ENCODE measurements around the gene MRPL11. TPM values are rescaled to one million over a fixed set of nuclear protein-coding genes. Genes with fewer than 3 reads are reported as not detected.
"Not testable (repeated sequence)": the region's sequence is repeated elsewhere in the genome, so short reads cannot be mapped to it uniquely, and the experiment has no call there.

Gene MRPL11
- polyA plus RNA-seq, 3 donors, result 30.2 to 53.6 (median 42.9) TPM

DNA sequence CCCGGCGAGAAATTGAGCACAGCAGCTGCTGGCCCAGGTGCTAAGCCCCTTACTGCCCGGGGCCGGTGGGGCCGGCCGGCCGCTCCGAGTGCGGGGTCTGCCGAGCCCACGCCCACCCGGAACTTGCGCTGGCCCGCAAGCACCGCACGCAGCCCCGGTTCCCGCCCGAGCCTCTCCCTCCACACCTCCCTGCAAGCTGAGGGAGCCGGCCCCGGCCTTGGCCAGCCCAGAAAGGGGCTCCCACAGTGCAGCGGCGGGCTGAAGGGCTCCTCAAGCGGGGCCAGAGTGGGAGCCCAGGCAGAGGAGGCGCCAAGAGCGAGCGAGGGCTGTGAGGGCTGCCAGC is 2.3 kb upstream of the MRPL11 start:
- not testable (repeated sequence) for H3K27ac ChIP-seq (ENCODE audit: low read depth, low read length)
- WGBS, 3 donors, result 82 to 90% (median 88%) methylated on average over 15 to 27 of the region's 27 CpGs

DNA sequence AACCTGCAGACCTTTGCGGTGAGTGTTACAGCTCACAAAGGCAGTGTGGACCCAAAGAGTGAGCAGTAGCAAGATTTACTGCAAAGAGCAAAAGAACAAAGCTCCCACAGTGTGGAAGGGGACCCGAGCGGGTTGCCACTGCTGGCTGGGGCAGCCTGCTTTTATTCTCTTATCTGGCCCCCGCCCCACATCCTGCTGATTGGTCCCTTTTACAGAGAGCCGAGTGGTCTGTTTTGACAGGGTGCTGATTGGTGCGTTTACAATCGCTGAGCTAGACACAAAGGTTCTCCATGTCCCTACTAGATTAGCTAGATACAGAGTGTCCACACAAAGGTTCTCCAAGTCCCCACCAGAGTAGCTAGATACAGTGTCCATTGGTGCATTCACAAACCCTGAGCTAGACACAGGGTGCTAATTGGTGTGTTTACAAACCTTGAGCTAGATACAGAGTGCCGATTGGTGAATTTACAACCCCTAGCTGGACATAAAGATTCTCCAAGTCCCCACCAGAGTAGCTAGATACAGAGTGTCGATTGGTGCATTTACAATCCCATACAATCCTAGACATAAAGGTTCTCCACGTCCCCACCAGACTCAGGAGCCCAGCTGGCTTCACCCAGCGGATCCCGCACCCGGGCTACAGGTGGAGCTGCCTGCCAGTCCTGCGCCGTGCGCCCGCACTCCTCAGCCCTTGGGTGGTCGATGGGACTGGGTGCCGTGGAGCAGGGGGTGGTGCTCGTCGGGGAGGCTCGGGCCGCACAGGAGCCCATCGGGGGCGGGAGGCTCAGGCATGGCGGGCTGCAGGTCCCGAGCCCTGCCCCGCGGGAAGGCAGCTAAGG is 1.7 kb upstream of the MRPL11 start:
- H3K27ac ChIP-seq (ENCODE audit: low read depth, low read length), result not testable (repeated sequence)
- WGBS, 3 donors, result 84 to 89% (median 85%) methylated on average over 23 to 29 of the region's 29 CpGs

DNA sequence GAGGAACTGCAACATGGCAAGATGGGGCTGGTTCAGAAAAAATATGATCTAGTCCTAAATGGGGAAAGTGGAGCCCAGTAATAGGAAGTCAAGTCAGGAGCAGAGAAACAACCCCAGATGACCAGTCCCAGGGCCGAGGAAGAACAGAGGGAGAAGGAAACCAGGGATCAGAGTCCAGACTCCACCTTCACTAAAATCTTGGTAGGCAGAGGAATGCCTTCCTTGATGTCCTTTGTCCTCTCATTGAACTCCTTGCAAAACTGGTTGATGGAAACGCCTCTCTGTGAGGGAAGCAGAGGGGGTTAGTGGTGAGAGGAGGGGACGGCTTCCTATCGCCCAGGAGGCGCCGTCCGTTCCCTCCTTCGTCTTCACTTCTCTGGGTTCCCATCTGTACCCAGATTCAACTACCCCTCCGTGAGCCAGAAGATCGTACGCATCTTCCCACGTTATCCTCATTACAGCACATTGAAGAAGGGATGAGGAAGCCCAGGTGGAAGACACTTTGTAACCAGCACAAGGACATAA is 607 bp downstream of the MRPL11 start:
- 4 to 8% (median 4%) methylated on average over 12 of the region's 12 CpGs for WGBS, 3 donors
- no peak overlapping the region for H3K27ac ChIP-seq (ENCODE audit: low read depth, low read length)

DNA sequence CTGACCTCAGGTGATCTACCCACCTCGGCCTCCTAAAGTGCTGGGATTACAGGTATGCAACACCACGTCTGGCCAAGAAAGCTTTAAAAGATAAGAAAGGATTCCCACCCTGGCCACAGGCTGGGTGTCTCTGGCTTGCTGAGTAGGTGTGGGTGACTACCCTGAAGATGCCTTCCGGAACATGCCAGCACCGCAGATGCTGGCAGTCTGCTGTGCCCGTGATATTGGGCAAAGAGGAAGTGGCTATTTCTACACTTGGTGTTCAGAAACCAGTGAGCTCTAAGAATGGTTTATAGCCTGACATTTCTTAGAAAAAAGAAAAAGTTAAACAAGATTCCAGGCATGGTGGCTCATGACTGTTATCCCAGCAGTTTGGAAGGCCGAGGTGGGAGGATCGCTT is 6.1 kb downstream of the MRPL11 start:
- no peak overlapping the region for H3K27ac ChIP-seq (ENCODE audit: low read depth, low read length)
- WGBS, 3 donors, result 65 to 94% (median 72%) methylated on average over 7 of the region's 7 CpGs

DNA sequence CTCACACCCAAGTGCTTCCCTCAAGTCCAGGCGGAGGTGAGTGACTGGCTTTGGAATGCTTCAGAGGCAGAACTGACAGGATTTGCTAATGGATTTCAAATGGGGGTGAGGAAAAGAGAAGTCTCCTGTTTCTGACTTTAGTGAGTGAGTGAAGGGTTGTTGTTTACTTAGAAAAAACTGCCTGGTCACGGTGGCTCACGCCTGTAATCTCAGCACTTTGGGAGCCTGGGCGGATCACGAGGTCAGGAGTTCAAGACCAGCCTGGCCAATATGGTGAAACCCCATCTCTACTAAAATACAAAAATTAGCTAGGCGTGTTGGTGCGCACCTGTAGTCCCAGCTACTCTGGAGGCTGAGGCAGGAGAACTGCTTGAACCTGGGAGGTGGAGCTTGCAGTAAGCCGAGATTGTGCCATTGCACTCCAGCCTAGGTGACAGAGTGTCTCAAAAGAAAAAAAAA is 6.7 kb downstream of the MRPL11 start:
- 81 to 88% (median 82%) methylated on average over 8 of the region's 8 CpGs for WGBS, 3 donors
- H3K27ac ChIP-seq (ENCODE audit: low read depth, low read length), result not testable (repeated sequence)

DNA sequence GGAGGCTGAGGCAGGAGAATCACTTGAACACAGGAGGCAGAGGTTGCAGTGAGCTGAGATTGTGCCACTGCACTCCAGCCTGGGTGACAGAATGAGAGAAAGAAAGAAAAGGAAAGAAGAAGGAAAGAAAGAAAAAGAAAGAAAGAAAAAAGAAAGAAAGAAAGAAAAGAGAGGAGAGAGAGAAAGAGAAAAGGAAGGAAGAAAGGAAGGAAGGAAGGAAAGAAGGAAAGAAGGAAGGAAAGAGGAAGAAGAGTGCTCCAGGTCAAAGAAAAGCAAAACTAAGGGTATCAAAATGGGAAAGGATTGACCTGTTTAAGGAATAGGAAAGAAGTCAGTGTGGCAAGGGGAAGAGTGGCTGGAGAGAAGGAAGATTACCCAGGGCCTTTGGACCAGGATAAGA is 7.4 kb downstream of the MRPL11 start:
- not testable (repeated sequence) for H3K27ac ChIP-seq (ENCODE audit: low read depth, low read length)

DNA sequence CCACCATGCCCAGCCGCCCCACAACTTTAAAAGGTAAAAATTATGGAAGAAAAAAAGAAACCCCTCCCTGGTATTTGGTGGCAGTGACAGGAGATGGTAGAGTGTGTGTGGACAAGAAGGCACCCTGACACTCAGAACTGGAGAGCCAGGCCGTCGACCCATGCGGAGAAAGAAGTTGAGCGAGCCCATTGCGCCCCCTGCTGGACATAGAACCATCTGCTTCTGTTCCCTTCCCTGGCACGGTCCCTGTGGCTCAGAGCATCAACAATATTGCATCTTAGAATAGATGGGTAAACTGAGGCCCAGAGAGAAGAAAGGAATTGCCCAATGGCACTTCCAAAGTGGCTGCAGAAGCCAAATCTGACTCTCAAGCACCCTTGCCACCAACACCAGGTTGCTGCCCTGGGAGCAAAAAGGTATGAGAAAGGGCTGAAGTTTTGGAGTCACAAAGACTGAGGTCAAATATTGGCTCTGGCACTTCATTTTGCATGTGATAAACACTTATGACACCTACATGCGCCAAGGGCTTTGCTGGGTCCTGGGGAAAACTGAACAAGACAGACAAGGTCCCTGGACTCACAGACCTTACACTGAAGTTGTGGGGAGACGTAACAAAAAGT is 8.6 kb downstream of the MRPL11 start:
- 27 to 36% (median 30%) methylated on average over 9 of the region's 9 CpGs for WGBS, 3 donors
- no peak overlapping the region for H3K27ac ChIP-seq (ENCODE audit: low read depth, low read length)

DNA sequence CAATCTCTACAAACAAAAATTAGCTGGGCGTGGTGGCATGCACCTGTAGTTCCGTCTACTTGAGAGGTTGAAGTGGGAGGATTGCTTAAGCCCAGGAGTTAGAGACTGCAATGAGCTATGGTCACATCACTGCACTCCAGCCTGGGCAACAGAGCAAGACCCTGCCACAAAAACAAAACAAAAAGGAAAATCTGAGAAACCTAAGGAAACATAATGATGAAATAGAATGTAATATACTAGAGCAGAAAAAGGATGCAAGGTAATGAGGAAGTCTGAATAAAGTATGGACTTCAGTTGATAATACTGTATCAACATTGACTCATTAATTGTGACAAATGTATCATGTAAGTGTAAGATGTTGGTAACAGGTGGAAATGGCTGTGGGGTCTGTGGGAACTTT is 9.7 kb downstream of the MRPL11 start:
- no peak overlapping the region for H3K27ac ChIP-seq (ENCODE audit: low read depth, low read length)
- WGBS, 3 donors, result 84 to 88% (median 86%) methylated on average over 2 of the region's 2 CpGs

DNA sequence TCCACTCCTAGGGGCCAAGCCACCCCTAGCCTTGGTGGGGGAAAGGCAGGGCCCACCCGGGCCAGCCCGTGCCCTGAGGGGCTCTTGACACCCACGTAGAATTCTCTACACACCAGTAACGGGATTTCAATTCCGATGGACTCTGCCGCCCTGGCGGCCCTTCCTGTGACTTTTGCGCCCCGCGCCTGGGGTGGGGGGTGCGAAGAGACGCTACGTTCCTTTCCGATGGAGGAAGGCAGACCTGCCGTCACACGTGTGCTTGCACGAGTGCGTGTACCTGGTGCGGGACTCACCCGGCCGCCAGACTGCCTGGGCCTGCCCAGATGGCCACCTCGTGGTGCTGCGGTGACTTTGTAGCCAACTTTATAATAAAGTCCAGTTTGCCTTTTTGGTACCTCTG is 12.3 kb downstream of the MRPL11 start:
- 65 to 67% (median 67%) methylated on average over 23 of the region's 23 CpGs for WGBS, 3 donors

DNA sequence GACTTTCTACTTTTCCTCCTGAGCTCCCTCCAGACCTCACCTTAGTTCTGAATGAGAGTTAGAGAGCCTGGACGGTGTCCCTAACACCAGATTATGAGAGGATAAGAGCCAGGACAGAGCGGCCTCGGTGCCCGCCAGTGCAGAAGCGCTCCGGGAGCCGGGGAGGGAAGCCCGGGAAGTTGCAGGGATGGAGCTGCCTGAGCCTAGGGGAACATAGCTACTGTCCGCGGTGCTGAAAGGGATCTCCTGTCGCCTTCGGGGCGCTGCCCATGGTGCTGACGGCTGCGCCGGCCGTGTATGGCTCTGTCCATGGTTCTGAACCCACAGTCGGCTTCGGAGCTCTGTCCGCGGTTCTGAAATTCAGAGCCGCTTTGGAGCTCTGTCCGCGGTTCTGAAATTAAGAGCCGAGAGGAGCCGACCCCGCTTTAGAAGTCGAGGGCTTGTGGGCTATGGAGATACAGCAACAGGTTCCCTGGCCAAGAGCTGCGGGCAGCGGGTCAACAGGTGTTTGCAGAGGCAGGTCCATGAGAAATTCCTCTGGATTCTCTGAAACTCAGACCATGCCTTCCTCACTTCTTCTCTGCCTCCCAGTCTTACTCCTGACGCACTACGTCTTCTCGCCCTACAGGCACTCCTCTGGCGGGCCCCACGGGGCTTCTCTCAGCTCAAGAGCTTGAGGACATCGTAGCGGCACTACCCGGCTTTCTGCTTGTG is 17.0 kb downstream of the MRPL11 start:
- no peak overlapping the region for H3K27ac ChIP-seq (ENCODE audit: low read depth, low read length)
- WGBS, 3 donors, result 9 to 14% (median 13%) methylated on average over 38 of the region's 38 CpGs

More for the DNA sequence above, 12.3 kb downstream of the MRPL11 start:
- H3K27ac ChIP-seq (ENCODE audit: low read depth, low read length), result no peak overlapping the region

DNA sequence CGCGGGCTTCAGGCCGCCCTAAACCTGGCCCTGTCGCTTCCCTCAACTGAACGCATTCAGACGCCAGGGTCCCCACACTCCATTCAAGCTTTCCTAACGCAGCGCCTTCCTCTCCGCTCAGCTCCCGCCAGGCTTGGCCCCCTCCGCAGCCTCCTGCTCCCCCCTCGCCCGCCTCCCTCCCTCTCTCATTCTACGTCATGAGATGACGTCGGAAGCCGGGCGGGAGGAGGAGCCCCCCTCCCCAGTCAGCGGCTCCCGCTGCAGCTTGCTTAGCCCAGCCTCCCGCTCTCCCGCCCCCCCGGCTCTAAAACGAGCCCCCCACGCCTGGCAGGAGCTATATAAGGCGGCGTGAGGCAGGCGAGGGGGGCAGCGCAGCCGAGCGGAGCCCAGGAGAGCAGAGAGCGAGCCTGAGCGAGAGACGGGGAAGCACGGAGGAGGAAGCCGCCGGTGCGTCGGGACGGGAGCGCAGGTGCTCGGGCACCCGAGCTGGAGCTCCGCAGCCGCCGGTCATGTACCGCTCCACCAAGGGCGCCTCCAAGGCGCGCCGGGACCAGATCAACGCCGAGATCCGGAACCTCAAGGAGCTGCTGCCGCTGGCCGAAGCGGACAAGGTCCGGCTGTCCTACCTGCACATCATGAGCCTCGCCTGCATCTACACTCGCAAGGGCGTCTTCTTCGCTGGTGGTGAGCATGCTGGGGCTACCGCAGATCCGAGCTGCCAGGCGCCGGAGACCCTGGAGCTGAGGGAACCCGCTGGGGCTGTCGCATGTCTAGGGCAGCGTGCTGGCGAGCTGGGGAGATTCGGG is 17.8 kb downstream of the MRPL11 start, which contains the start of gene NPAS4:
Gene NPAS4 (plus strand): TSS at position 365 of the 806 bp plus-strand sequence. CDS start 145 bp downstream, at position 510.
- 4 to 6% (median 5%) methylated on average over 65 to 71 of the region's 71 CpGs for WGBS, 3 donors
- H3K27ac ChIP-seq (ENCODE audit: low read depth, low read length), result no peak within 1 kb of the TSS

DNA sequence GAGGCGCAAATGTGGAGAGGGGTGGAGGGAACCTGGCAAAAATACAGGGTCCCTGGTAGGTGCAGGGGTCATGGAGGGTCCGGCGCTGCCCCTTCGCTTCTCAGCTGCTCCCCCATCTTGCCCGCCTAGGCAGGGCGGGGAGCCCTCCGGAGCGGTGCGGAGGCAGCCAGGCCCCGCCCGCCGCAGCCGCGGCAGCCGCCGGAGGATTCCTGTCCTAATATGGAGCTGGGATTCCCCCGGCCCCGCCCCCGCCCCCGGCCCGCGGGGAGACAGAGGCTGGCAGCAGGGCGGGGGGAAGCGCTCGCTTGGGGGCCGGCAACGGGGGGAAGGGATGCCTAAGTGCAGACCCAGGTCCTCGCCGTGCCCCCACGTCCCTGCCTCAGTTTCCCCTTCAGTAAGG is 18.8 kb downstream of the MRPL11 start:
- no peak overlapping the region for H3K27ac ChIP-seq (ENCODE audit: low read depth, low read length)

DNA sequence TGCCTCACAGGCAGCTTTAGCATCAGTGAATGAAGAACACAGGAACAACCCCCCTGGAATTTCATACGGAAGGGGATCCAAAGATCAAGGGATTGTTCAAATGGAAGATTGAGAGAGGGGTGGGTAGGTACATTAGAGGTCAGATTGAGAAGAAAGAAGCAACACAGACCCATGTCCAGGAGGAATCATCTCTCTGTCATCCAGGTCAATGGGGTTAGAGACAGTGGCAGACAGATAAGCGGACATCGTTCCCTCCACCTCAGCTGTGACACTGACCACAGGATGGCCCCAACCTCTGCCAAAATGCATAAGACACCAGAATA is 19.7 kb downstream of the MRPL11 start:
- H3K27ac ChIP-seq (ENCODE audit: low read depth, low read length), result no peak overlapping the region
- 30 to 58% (median 47%) methylated on average over 3 of the region's 3 CpGs for WGBS, 3 donors

More for the DNA sequence above, 18.8 kb downstream of the MRPL11 start:
- WGBS, 3 donors, result 5 to 8% (median 8%) methylated on average over 18 to 30 of the region's 30 CpGs

DNA sequence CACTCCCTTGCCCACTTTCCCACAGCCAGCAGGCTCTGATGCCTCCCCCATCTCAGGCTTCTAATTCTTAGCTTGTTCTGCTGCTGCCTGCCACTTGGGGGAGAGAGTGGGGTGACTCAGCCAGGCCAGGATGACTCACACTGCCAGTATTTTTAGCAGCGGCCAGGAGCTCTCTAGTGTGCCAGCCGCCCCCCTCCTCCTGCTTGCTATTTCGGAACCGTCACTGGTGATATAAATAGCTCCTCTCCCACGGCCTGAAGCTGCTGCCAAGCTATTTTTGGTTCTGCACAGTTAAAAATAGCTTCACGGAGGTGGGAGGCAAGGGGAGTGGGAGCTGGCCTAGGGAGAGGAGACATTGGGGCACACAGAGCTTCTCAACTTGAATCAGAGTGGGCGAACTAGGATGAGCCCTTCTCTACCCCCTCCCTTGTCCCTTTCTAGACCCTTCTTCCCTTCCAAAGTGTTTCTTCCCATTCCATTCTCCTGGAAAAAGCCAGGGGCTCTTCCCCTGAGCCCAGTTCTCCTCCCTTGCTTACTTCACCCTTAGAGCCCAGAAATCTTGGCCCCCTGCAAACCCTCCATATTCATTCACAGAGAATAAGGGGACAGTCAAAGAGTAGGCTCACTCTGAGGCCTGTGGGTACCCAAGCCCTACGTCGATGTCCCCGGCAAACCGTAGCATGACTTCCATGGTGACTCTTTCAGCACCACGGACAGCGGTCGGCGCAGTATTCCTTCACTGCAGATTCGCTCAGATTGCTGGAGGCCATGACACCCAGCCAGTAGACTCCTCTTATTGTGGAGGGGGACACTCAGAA is 20.3 kb downstream of the MRPL11 start:
- no peak overlapping the region for H3K27ac ChIP-seq (ENCODE audit: low read depth, low read length)
- WGBS, 3 donors, result 4 to 11% (median 8%) methylated on average over 16 of the region's 16 CpGs

DNA sequence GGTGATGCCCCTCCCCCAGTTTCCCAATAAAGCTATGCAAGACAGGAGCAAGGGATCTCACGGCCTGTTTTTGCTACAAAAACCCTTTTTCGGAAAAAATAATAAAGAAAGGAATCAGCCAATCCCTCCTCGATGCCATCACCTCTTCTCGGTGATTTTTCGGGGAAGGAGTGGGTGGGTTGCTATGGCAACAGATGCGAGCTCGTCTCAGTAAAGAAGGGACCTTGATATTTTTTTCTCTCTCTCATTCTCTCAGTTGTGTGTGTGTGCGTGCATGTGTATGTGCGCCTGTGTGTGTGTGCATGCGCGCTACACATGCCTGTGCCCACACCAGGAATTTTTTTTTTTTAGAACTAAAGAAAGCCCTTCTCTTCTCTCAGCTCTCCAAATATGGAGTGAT is 21.6 kb downstream of the MRPL11 start:
- H3K27ac ChIP-seq (ENCODE audit: low read depth, low read length), result no peak overlapping the region
- WGBS, 3 donors, result 61 to 73% (median 67%) methylated on average over 11 of the region's 11 CpGs

GRCh38 chr11:66415423-66415822 is 23.2 kb downstream of the MRPL11 start:
- 41 to 66% (median 66%) methylated on average over 2 of the region's 2 CpGs for WGBS, 3 donors

DNA sequence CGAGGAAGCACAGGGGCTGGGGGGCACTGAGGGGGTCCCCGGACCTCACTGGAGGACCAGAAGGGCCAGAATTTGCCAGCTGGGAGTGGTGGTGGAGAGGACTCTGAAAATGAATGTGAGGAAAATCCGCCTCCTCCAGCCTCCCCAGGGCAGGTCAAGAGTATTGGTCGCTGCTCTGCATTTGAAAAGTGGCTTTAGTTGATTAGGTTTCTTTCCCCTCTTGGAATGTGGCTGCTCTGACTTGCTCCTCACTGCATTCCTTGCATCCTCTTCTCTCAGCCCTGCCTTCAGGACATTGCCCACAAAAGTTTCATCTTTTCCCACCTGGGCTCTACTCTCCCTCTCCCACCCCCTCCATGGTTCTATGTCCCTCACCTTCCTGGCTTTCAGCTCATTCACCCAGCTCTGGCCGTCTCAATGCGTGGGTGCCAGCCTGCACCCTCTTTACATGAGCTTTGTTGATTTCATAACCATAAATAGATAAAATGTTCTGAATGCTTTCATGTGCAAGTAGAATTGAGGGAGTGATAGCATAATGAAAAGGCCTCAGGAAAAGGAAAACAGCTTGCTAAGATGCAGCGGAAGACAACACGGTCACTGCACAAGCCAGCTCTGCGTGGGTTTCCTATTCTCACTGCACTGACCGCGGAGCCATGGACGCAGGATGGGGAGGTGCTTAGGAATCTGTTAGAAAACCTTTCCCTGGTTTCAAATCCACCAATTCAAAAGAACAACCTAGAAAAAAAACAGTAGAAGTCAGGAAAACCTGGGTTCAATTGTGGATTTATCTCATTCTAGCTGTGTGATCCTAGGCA is 24.3 kb downstream of the MRPL11 start:
- H3K27ac ChIP-seq (ENCODE audit: low read depth, low read length), result no peak overlapping the region

More at GRCh38 chr11:66415423-66415822, 23.2 kb downstream of the MRPL11 start:
- H3K27ac ChIP-seq (ENCODE audit: low read depth, low read length), result no peak overlapping the region

More for the DNA sequence above, 24.3 kb downstream of the MRPL11 start:
- 52 to 57% (median 55%) methylated on average over 12 of the region's 12 CpGs for WGBS, 3 donors

Measured in adipose tissue (tissue), 3 donors.